ENCODE results near the gene NDUFB8.

NDUFB8 gene

GRCh38 chr10:100560248-100560647 is 30.6 kb upstream of the NDUFB8 start:
- POLR2A ChIA-PET = interaction anchor here (1.1 to 1.4 kb wide), 2 partner anchors 184 to 318 kb away, joined by 3 to 5 read pairs; no protein-coding TSS in a partner anchor
- CTCF ChIA-PET = interaction anchor here (0.6 to 5.8 kb wide), 11 partner anchors 9 to 397 kb away, joined by 3 to 197 read pairs (median 8); partner anchors contain the start of gene PAX2

DNA sequence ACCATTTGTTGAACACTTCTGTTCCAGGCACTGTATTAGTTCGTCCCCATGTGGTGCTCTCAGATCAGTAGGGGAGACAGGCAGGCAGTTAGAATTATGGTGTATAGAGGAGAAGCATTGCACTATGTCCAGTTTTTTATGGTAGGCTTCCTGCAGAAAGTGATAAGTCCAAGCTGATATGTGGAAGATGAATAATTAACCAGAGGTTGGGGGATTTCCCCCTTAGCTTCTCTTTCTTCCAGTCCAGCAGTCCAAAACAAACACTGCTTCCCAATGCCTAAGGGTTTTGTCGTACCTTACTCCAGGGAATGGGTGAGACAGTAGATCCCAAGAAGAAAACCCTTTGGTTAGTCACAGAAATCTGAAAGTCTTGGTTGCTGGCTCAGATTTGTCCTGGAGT is 25.2 kb upstream of the NDUFB8 start:
- H3K4me3 ChIP-seq (ENCODE audit: low read depth, low read length) = no peak overlapping the region
- ChIA-PET CTCF (interaction anchor here (0.6 to 2.1 kb wide), 8 partner anchors 14 to 372 kb away, joined by 3 to 11 read pairs (median 4); partner anchors contain the start of gene HIF1AN), POLR2A (interaction anchor here (0.7 to 1.9 kb wide), 4 partner anchors 10 to 19 kb away, joined by 3 to 5 read pairs (median 4); partner anchors contain the start of gene HIF1AN)
- H3K27ac ChIP-seq (ENCODE audit: extremely low read depth, low read depth, low read length) = no peak overlapping the region
- no peak for TF ChIP-seq ZNF10 (tag by site-specific recombination; IDR thresholded peaks at IDR 0.05)
- TF ChIP-seq KLF1 (tag by site-specific recombination; IDR thresholded peaks at IDR 0.05) = no peak
- TF ChIP-seq ZNF2 (tag by site-specific recombination; IDR thresholded peaks at IDR 0.05) = no peak
- TF ChIP-seq ZNF121 (tag by site-specific recombination; IDR thresholded peaks at IDR 0.05) = no peak
- TF ChIP-seq, protein P1, sequence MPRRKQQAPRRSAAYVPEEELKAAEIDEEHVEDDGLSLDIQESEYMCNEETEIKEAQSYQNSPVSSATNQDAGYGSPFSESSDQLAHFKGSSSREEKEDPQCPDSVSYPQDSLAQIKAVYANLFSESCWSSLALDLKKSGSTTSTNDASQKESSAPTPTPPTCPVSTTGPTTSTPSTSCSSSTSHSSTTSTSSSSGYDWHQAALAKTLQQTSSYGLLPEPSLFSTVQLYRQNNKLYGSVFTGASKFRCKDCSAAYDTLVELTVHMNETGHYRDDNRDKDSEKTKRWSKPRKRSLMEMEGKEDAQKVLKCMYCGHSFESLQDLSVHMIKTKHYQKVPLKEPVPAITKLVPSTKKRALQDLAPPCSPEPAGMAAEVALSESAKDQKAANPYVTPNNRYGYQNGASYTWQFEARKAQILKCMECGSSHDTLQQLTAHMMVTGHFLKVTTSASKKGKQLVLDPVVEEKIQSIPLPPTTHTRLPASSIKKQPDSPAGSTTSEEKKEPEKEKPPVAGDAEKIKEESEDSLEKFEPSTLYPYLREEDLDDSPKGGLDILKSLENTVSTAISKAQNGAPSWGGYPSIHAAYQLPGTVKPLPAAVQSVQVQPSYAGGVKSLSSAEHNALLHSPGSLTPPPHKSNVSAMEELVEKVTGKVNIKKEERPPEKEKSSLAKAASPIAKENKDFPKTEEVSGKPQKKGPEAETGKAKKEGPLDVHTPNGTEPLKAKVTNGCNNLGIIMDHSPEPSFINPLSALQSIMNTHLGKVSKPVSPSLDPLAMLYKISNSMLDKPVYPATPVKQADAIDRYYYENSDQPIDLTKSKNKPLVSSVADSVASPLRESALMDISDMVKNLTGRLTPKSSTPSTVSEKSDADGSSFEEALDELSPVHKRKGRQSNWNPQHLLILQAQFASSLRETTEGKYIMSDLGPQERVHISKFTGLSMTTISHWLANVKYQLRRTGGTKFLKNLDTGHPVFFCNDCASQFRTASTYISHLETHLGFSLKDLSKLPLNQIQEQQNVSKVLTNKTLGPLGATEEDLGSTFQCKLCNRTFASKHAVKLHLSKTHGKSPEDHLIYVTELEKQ (tag by site-specific recombination; IDR thresholded peaks at IDR 0.05; ENCODE audit: borderline replicate concordance) = no peak
- TF ChIP-seq ZXDB (tag by site-specific recombination; IDR thresholded peaks at IDR 0.05) = no peak
- TF ChIP-seq ZNF302 (tag by site-specific recombination; IDR thresholded peaks at IDR 0.05; ENCODE audit: low read depth) = no peak
- TF ChIP-seq OSR2 (tag by site-specific recombination; IDR thresholded peaks at IDR 0.05) = no peak
- TF ChIP-seq INSM2 (tag by site-specific recombination; IDR thresholded peaks at IDR 0.05) = no peak
- TF ChIP-seq ZNF174 (tag by site-specific recombination; IDR thresholded peaks at IDR 0.05) = no peak
- no peak for TF ChIP-seq ZNF155 (tag by site-specific recombination; IDR thresholded peaks at IDR 0.05)
- TF ChIP-seq, protein P2, sequence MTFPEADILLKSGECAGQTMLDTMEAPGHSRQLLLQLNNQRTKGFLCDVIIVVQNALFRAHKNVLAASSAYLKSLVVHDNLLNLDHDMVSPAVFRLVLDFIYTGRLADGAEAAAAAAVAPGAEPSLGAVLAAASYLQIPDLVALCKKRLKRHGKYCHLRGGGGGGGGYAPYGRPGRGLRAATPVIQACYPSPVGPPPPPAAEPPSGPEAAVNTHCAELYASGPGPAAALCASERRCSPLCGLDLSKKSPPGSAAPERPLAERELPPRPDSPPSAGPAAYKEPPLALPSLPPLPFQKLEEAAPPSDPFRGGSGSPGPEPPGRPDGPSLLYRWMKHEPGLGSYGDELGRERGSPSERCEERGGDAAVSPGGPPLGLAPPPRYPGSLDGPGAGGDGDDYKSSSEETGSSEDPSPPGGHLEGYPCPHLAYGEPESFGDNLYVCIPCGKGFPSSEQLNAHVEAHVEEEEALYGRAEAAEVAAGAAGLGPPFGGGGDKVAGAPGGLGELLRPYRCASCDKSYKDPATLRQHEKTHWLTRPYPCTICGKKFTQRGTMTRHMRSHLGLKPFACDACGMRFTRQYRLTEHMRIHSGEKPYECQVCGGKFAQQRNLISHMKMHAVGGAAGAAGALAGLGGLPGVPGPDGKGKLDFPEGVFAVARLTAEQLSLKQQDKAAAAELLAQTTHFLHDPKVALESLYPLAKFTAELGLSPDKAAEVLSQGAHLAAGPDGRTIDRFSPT (tag by site-specific recombination; IDR thresholded peaks at IDR 0.05) = no peak
- TF ChIP-seq ZNF148 (tag by site-specific recombination; IDR thresholded peaks at IDR 0.05; ENCODE audit: borderline replicate concordance) = no peak
- no peak for TF ChIP-seq GLI2 (tag by site-specific recombination; IDR thresholded peaks at IDR 0.05; ENCODE audit: borderline replicate concordance, low read depth)
- no peak for TF ChIP-seq ZNF544 (tag by site-specific recombination; IDR thresholded peaks at IDR 0.05)
- no peak for TF ChIP-seq ZNF513 (tag by site-specific recombination; IDR thresholded peaks at IDR 0.05)
- TF ChIP-seq ZNF350 (tag by site-specific recombination; IDR thresholded peaks at IDR 0.05) = no peak
- no peak for TF ChIP-seq SETDB1 (IDR thresholded peaks at IDR 0.05; ENCODE audit: insufficient read length, low read length)
- no peaks in the 10 kb centered on the region for H3K9me3 ChIP-seq (ENCODE audit: control insufficient read depth, insufficient read depth, low read depth, low read length)
- peaks cover 3 to 58% of the 10 kb centered on the region in 2 experiments; a peak in 2 of 3 replicates for H3K36me3 ChIP-seq (ENCODE audit: control insufficient read depth in 2 of 2, insufficient read depth in 1 of 2, low read length in 2 of 2)
- H3K4me1 ChIP-seq (ENCODE audit: control insufficient read depth, insufficient read depth, low read length) = no peaks in the 10 kb centered on the region

More at GRCh38 chr10:100560248-100560647, 30.6 kb upstream of the NDUFB8 start:
- Histone ChIP-seq H3K27ac (ENCODE audit: extremely low read depth, low read depth, low read length) (no peak overlapping the region), H3K36me3 (ENCODE audit: control insufficient read depth in 2 of 2, insufficient read depth in 1 of 2, low read length in 2 of 2) (peaks cover 0 to 32% of the 10 kb centered on the region in 2 experiments; a peak in 1 of 3 replicates), H3K4me3 (ENCODE audit: low read depth, low read length) (no peak overlapping the region), H3K9me3 (ENCODE audit: control insufficient read depth, insufficient read depth, low read depth, low read length) (no peaks in the 10 kb centered on the region), H3K4me1 (ENCODE audit: control insufficient read depth, insufficient read depth, low read length) (no peaks in the 10 kb centered on the region)
- TF ChIP-seq, protein P3, sequence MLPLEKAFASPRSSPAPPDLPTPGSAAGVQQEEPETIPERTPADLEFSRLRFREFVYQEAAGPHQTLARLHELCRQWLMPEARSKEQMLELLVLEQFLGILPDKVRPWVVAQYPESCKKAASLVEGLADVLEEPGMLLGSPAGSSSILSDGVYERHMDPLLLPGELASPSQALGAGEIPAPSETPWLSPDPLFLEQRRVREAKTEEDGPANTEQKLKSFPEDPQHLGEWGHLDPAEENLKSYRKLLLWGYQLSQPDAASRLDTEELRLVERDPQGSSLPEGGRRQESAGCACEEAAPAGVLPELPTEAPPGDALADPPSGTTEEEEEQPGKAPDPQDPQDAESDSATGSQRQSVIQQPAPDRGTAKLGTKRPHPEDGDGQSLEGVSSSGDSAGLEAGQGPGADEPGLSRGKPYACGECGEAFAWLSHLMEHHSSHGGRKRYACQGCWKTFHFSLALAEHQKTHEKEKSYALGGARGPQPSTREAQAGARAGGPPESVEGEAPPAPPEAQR (tag by site-specific recombination; IDR thresholded peaks at IDR 0.05) = no peak
- TF ChIP-seq ZNF677 (tag by site-specific recombination; IDR thresholded peaks at IDR 0.05) = peak; percentile 85
